Measurements from ENCODE around the gene PLXDC2.
A peak's percentile ranks its signal among the peaks of the same experiment; 100 is the strongest.

The PLXDC2 gene

DNA sequence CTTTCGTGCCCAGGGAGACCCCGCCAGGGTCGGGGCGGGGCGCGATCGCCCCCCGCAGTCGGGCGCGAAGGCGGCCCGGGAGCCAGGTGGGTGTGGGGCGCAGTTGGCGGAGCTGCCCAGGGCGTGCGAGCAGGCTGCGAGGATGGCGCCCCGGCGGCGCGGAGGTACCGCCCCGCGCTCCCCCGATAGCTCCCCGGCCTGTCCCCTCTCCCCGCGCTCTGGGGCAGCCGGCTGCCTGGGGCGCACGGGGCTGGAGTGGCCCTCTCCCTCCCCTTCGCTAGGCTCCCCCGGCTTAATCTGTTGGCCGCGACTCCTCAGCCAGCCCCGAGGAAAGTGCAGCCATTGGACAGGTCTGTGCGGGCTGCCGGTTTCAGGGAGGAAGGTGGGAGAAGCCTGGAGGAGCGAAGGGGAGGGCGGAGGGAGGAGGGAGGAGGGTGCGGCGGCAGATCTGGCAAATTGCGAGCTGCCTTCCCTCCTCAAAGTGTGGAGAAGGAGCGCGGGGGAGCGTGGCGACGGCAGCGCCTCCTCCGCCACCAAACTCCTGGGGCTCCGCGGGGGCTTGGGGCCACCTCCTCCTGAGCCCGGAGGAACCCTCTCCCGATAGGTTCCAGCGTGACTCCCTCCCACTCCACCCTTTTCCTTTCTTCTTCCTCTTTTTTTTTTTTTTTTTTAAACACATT, 361 bp upstream of the PLXDC2 start:
- DNase-seq (ENCODE audit: low spot score), result peak; percentile 80

DNA sequence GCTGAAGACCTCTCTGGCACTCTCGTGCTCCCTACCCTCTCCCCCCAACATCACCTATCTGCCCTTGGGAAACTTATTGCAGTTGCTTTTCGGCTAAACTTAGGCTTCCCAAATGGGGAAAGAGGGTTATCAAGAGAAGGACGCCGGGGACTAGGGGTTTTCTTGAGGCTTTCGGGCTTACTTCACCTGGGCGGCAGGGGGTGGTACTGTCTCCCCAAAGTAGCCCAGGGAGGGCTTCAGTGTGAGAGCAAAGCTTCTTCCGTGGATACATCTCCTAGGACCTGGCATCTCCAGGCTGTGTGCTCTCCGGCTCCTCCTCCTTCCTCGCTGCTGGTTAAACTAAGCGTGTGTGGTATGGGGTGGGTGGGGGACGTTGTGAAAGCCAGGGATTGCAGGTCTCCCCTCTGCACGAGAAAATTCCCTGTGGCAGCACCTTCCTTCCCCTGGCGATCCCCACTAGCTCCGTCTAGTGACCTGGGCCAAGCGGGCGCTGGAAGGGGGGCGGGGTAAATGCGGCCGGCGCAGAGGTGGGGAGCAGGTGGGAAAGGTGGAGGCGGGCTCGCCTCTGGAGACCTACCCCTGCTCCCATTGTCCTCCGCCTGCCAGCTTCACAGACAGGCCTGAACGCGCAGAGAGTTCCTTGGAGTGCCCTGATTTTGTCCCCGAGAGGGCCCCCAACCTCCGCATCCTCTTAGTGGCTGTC, 1.1 kb downstream of the PLXDC2 start:
- DNase-seq (ENCODE audit: low spot score), result no peak

DNA sequence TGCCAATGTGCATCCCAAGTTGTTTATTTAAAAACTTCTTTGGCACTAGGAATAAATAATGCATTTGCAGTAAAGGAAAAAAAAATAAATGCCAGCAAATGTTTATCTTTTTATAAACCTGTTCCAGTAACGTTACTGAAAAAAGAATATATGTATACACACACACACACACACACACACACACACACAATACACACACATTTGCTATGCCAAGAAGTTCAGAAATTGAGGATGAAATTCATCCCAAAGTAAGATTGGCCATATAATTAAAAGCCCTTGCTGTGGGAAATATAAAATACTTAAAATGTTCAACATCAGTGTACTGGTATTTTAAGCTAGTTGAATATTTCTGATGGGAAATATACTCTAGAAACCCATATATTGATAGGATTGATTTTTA, 2.6 kb downstream of the PLXDC2 start:
- DNase-seq (ENCODE audit: low spot score), result no peak

DNA sequence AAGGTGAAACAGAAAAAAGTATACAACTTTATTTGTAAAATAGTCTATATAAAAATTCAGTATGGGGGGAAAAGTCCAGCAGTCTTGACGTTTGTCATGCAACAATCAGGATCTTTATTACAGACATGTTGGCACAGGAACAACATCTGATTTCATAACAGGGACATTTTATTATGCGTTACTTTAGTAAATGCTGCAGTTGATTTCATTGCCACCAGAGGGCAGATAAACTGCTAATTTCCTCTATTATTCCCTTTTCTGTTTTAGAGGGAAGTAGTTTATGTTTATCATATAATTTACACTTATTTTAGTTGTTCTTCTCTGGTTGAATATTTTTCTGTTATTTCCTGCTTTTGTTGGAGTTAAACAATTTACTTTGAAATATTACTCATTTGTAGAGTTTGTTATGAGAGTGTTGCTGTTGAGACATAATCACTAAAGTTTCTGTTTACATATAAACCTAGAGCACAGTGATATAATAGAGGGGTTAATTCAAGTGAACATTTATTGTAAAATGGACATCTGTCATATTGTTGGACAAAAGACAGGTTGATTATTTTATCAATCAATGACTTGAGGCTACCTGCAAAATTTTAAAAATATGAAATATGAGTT, 3.3 kb downstream of the PLXDC2 start:
- DNase-seq (ENCODE audit: low spot score), result peak; percentile 80

DNA sequence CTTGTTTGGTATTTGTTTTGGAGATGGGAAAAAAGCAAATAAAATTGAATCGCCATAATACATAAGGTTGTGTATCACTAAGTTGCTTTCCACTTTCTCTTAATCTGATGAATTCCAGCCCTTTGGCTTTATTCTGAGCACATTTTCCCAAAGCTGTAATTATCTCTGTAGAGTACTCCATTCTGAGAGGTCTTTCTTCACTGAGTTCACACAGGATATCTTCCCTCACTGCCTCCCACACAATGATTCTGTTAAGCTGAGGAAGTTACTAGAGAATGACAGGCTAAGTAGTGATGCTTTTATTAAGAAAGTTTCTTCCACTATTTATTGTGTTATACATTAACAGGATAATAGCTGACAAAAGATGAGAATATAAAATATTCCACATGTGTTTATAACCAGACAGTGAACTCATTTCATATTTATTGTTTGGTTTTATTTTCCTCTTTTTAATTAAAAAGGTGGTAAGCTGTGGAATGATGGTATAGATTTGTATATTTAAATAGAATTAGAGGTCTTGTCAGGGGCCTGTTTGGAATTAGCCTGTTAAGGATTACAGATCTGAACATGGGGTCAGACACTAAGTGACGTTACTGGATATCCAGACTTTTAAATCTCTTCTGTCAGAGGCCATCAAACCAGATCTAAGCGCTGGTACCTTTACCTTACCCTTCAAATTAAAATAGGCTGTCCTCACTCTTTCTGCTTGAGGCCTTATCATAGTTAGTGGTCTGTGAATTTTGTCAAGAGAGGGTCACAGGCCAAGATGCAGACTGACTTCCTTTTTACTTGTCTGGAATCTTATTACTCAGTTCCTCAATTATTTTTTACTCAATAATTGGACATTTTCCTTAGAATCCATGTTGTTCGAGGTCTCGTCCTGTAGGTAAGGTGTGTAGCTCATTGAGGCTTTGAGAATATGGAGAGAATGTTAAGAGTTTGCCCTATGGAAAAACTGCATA, 8.4 kb downstream of the PLXDC2 start:
- no peak for DNase-seq (ENCODE audit: low spot score)

DNA sequence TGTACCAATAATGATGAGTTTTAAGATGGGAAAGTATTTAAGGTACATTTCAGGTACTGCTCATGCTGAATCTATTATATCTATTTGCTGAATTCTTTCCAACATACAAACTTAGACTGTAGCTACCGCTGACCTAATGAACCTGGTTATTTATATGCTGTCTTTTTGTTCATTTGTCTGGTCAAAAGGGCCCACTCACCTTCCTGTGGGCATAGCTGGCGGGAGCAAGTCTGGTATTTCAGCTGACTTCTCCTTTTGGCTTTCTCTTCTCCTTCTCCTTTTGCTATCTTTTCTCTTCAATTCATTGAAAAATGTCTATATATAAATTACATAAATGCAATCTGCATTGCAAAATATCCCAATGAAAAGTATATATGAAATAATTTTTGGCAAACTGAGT, 9.5 kb downstream of the PLXDC2 start:
- DNase-seq (ENCODE audit: low spot score), result no peak

DNA sequence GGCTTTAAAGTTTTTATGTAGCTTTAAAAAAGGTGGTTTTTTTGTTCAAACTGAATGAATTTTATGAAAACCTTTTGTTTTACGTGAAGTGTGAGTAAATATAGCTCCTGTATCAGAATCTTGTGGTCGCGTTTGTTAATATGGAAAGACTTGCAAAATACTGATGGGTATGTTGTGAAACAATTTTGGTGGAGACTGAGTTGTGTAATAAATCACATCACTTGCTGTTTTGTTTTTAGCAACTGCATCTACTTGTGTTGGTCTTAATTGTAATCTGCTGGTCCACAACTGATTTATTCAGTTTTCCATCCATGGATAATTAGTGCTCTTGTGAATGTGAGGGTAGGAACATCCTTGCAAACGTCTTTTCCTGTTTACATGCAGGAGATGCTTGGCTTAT, 10.5 kb downstream of the PLXDC2 start:
- no peak for DNase-seq (ENCODE audit: low spot score)

DNA sequence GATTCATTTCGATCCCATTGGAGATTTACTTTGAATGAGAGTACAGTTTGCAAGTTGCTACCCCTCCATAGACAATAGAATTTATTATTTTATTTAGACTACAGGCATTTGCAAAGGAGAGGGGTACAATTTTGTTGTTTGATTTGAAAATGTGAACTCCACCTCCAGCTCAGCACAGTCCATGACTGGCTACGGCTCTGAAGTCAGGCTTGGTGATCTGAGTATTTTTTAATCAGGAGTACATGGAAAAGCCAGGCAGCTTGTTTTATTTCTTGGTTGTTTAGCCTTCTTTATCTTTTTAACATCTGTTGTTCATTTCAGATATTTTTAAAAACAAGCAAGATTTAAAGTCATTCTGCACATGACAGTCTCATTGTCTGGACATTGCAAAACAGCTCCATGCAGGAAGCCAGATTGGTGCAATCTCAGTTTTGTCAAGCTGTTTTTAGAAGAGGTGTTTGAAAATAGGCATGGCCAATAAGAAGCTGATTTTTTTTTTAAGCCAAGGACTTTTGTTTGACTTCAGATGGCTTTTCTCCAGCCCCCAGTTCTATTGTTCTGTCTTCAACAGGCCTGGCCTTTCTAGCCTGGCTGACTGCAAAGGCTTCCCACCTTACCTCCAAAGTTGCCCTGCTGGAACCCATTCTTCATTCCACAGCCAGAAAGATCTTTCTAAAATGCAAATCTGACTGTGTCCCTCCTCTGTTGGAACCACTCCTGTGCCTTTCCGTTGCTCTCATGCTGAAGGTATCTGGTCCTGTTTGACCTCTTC, 12.2 kb downstream of the PLXDC2 start:
- no peak for DNase-seq (ENCODE audit: low spot score)

DNA sequence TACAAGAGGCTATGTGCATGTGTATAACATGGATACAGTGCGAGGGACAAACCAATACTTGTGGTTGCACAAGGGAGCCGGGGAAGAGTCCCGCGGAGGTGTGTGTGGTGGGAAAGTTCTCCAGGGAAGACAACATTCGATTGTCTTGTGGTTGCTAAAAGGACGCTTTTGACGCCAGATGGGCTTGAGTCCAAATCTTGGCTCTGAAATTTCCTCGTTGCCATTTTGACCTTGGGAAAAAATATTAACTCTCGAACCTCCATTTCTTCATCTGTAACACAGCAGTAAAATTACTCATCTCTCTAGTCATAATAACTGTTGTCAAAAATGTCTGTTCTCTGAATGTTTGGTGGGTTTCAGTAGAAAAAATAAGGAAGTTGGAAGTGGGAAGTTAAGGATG, 16.5 kb downstream of the PLXDC2 start:
- no peak for DNase-seq (ENCODE audit: low spot score)

DNA sequence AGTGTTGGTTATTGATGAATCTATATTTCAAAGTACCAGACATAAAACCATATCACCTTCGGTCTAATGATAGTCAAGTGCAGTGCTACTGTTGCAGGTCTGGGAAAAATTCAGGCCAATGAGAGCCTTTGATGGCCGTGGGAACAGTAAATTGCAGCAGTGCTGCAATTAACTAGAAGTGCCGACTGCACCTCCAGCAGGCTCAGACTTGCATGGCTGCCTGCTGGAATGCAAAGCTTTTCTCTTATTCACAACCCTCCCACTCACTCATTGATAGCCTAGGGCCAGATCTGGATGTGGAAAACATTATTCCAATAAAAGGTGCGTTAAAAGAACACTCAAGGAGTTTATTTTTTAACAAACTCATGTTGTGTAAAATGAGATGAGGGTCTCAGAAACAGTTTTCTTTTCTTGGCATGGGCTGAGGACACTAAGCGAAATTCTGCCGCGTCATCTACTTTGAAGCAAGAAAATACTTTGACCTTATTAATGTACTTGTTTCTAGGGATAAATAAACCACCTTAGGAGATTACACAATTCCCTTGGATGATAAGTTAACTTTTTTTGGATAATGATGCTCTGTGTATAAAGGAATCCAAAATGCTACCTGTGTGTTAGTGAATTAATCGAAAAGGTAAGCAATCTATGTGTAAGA, 17.1 kb downstream of the PLXDC2 start:
- no peak for DNase-seq (ENCODE audit: low spot score)

DNA sequence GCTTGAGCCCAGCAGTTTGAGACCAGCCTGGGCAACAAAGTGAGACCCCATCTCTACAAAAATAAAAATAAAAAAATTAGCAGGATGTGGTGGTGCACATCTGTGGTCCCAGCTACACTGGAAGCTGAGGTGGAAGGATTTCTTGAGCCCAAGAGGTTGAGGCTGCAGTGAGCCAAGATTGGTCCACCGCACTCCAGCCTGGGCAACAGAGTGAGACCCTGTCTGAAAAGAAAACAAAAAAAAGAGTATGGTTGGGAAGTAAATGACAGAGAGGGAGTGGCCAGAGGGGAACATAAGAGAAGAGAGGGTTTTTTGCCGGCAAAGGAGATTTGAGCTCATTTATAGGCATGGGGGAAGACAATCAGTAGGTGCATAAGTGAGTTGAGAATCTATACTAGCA, 19.7 kb downstream of the PLXDC2 start:
- no peak for DNase-seq (ENCODE audit: low spot score)

DNA sequence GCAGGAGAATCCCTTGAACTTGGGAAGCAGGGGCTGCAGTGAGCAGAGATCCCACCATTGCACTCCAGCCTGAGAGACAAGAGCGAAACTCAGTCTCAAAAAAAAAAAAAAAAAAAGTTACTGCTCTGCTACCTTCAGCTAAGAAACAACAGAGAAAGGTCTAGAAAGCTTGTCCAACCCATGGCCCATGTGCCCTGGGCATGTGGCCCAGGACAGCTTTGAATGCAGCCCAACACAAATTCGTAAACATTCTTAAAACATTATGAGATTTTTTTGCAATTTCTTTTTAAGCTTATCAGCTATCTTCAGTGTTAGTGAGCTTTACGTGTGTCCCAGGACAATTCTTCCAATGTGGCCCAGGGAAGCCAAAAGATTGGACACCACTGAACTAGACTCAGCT, 22.9 kb downstream of the PLXDC2 start:
- DNase-seq (ENCODE audit: low spot score), result no peak

DNA sequence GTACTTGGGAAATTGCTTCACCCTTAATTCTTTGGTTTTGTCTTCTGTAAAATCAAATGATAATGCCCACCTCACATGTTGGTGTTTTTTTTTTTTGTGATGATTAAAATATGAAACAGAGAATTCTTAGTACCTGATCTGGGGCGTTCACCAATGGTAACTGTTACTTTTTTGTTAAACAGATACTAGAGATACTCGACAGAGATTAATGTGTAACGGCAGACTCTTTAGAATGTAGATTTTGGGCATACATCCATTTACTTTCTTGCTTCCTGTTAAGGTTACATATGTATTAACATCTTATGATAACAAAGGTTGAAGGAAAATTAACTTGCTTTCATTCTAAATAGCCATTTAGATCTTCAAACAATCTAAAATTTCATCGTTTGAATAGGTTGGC, 23.3 kb downstream of the PLXDC2 start:
- no peak for DNase-seq (ENCODE audit: low spot score)

DNA sequence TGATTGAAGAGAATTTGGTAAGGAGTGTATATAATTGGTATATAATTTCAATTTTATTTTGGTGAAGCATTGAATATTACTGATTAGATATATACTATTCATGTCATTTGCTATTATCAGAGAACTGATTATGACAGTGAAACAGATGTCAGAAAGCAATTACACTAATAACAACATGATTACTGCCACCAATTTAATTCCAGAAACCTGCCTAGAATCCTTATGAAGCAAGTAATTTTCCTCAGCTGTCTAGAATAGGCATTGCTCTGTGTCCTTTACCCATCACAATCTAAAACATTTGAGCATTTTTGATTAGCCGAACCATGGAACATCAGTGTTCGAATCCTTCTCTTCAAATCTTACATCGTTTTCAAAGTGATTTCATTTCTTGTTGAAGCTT, 24.5 kb downstream of the PLXDC2 start:
- DNase-seq (ENCODE audit: low spot score), result no peak

DNA sequence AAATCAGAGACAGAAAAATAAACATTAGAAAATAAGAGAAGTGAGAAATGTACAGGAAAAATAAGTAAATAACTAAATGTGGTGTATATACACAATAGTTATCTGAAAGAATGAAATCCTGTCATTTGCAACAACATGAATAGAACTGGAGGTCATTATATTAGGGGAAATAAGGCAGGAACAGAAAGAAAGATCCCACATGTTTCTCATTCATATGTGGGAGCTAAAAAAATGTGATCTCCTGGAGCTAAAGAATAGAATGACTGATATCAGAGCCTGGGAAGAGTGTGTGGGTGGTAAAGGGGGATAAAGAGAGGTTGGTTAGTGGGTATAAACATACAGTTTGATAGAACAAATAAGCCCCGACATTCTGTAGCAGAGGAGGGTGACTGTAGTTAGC, 27.3 kb downstream of the PLXDC2 start:
- DNase-seq (ENCODE audit: low spot score), result no peak

DNA sequence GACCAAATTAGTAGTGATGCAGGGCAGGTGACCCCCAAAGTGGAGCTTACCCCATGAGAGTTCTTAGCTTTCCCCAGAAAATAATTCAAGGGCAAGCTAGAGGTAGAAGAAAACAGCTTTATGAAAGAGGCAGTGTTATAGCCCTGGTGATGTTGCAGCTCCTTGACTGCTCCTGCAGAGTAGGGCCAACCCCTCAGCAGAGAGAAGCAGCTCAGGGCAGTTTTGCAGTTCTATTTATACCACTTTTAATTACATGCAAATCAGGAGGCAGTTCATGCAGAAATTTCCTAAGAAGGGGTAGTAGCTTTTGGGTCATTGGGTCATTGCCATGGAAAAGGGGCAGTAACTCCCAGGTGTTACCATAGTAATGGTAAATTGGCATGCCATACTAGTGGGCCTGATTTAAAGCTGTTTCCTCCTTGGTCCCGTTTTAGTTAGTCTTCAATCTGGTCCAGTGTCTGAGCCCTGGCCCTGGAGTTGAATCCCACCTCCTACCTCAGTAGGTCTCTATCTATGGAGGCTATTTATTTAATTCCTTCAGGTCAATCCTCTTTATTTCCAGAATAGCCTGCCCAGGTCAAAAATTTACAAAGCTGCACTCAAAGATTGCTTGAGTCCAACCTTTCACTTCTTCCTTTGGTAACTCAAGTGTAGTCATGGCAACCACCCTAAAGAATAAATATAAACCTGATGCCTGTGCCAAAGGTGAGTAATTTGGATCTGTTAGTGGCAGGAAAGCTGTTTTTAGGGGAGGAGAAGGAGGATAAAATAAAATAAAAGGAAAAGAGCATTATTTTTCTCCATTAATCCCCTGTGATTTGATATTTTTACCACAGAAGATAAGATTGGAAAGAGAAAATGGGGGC, 29.5 kb downstream of the PLXDC2 start:
- no peak for DNase-seq (ENCODE audit: low spot score)

DNA sequence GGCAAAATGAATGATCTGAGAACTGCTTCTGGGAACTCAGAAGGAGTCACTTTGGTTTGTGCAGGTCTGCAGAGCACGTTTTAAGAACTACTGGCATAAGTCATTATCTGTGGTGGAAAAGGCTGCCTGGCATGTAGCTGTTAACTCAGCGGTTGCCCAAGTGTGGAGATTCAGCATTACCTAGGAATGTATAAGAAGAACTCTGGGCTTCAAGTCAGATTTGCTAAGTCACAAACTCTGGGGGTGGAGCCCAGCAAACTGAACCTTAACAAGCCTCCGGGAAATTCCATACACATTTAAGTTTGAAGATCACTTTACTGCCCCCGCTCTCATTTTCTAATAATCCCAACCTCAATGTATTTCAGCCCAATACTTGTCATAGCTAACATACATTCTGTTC, 31.1 kb downstream of the PLXDC2 start:
- DNase-seq (ENCODE audit: low spot score), result no peak

DNA sequence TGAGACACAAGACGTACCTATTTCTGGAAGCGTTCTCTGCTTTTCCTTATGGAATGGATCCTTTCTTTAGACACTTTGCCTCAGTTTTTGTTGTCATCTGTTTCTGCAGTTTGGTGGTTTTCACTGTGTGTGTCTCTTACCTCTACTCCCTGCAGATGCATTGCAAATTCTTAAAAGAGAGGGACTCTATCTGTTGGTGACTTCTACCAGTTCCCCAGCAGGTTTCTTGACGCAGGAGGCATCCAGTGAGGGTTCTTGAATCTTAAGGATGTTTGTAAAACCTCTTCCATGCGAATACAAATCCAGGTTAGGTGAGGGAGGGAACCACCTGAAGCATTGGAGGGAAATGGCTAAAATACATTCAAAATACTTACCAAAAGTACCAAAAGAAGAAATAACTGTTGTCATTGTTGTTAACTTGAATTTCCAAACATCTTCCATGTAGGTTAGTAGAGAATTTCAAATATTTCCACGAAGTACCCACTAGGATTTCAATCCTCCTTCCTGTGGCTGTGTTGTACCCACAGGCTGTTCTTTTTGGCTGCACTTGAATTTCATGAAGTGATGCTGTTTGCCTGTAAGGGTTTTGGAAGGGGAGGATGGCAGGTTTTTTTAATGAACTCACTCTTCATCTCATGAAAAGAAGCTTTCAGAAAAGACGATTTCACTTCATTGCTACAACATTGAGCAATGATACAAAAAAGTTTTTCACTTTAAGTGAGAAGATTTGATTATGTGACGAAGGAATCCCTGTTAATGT, 32.2 kb downstream of the PLXDC2 start:
- DNase-seq (ENCODE audit: low spot score), result no peak

DNA sequence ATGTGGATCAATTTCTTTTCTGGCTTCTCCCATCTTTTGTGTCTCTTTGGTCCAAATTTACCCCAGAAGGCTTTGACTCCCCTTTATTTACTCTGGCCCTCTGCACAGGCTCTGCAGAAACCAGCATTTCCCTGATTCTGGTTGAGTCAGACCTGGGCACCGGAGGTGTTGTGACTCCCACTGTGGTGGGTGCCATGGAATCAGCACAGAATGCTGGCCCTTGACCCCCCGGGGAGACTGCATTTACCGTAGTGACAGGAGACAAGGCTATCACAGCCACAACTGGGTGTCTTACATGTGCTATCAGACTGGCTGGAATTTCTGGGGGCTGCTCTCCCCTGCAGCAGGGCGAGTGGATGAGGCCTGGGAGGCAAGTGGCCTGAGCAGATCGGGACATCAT, 37.6 kb downstream of the PLXDC2 start:
- no peak for DNase-seq (ENCODE audit: low spot score)

Measured in putamen (tissue), 1 donor.